ENCODE results near the gene ADAMTS12. TPM values are rescaled to one million over a fixed set of nuclear protein-coding genes. Genes with fewer than 3 reads are reported as not detected.

ADAMTS12 gene
- total RNA-seq, 1 experiment from 2014 or later = 6.2 TPM

- 0 out of 7 replicates have a peak overlapping the region, but pooled peaks of 1 of the 3 experiments have one; percentile 7 for H3K27ac Mint-ChIP-seq
- TF ChIP-seq CTCF (conservative IDR thresholded peaks at IDR 0.05) = no peak
These were observed 309.4 kb downstream of the ADAMTS12 start for GRCh38 chr5:33582417-33582816.

More at GRCh38 chr5:33582417-33582816, 309.4 kb downstream of the ADAMTS12 start:
- WGBS (ENCODE audit: extremely low coverage, insufficient read length, low lambda C conversion rate) = no CpG with 5 or more reads among the region's 7 CpGs
- Histone ChIP-seq H3K27me3 (ENCODE audit: insufficient read depth, low read length) (no peaks in the 10 kb centered on the region), H3K79me1 (ENCODE audit: insufficient read depth, low read depth, low read length, poor library complexity, severe bottlenecking) (no peaks in the 10 kb centered on the region), H3K4me1 (ENCODE audit: insufficient read depth, low read length) (no peaks in the 10 kb centered on the region), H4K91ac (ENCODE audit: insufficient read length, low read depth, low read length) (no peak overlapping the region), H3K23ac (ENCODE audit: insufficient read length, low read depth, low read length) (no peak overlapping the region), H4K8ac (replicated peaks; ENCODE audit: insufficient read length, low read depth, low read length) (no peak overlapping the region), H4K5ac (ENCODE audit: insufficient read length, low read depth, low read length) (no peak overlapping the region), H3K27ac (ENCODE audit: insufficient read length, low read depth, low read length) (no peak overlapping the region), H2BK12ac (ENCODE audit: insufficient read length, low read depth, low read length) (no peak overlapping the region), H4K20me1 (ENCODE audit: control insufficient read depth, insufficient read depth, insufficient read length) (no peaks in the 10 kb centered on the region), H3K79me2 (ENCODE audit: insufficient read depth, low read length) (no peaks in the 10 kb centered on the region), H3K14ac (ENCODE audit: insufficient read depth, low read length) (no peak overlapping the region), H3K4me2 (ENCODE audit: insufficient read depth, insufficient read length, low read length) (no peak overlapping the region), H3K23me2 (ENCODE audit: insufficient read length, low read depth, low read length, poor library complexity, severe bottlenecking) (no peaks in the 10 kb centered on the region), H2BK5ac (ENCODE audit: insufficient read length, low read length) (no peak overlapping the region), H3T11ph (ENCODE audit: low read length) (no peak overlapping the region), H3K56ac (ENCODE audit: insufficient read length, low read depth, low read length) (no peak overlapping the region), H2AK5ac (ENCODE audit: insufficient read length, low read length) (no peak overlapping the region), H2AFZ (ENCODE audit: low read length) (no peak overlapping the region), H3K18ac (ENCODE audit: insufficient read length, low read depth, low read length) (no peak overlapping the region), H3K9ac (ENCODE audit: extremely low read depth, insufficient read length, low read length) (no peak overlapping the region), H3K9me3 (ENCODE audit: control insufficient read depth, low read depth, low read length) (no peaks in the 10 kb centered on the region), H2BK20ac (ENCODE audit: low read depth, low read length, poor library complexity, severe bottlenecking) (no peak overlapping the region), H2BK15ac (ENCODE audit: low read depth, low read length) (no peak overlapping the region), H3K4ac (ENCODE audit: low read depth, low read length) (no peak overlapping the region), H2BK120ac (ENCODE audit: low read depth, low read length, poor library complexity, severe bottlenecking) (no peak overlapping the region)
- Mint-ChIP-seq H3K27me3 (ENCODE audit: low read depth) (no peaks in the 10 kb centered on the region), H3K36me3 (ENCODE audit: insufficient read depth in 1 of 3, low read depth in 3 of 3) (peaks cover 0 to 4% (median 3%) of the 10 kb centered on the region in 3 experiments; a peak in 4 of 7 replicates), H3K4me1 (peaks cover 3% of the 10 kb centered on the region in 2 experiments; a peak in 2 of 4 replicates), H3K9me3 (peaks cover 0 to 3% of the 10 kb centered on the region in 2 experiments; a peak in 1 of 5 replicates), H3K4me3 (no peak overlapping the region)
- no peak for DNase-seq

Data from H9 (cell line).